ENCODE results near the gene PRKAB1.
A peak's percentile ranks its signal among the peaks of the same experiment; 100 is the strongest.
"Not testable (repeated sequence)": the region's sequence is repeated elsewhere in the genome, so short reads cannot be mapped to it uniquely, and the experiment has no call there.

The PRKAB1 gene

DNA sequence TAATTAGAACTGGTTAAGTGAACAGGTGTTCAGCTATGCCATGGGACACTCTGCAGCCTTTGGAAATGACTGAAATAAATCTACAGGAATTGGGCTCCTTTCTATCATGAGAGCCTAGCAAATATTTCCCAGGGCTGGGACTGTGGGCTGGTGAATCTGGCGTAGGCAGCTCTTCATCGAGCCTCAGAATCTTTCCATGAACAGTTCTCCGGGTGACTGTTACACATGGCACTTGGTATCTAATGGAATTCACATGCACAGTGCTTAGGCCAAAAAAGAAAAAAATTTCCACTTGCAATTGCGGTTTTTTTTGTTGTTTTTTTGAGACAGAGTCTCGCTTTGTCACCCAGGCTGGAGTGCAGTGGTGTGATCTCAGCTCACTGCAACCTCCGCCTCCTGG, 32.1 kb downstream of the PRKAB1 start:
- no peak for DNase-seq (ENCODE audit: low read depth)
- TF ChIP-seq CTCF (conservative IDR thresholded peaks at IDR 0.05; ENCODE audit: control insufficient read depth, insufficient read depth, low read depth, low read length) = no peak
- no peak overlapping the region for H3K4me3 ChIP-seq (ENCODE audit: control insufficient read depth, low read depth, low read length)

GRCh38 chr12:119704065-119704747, 36.3 kb downstream of the PRKAB1 start:
- peak; percentile 55 for DNase-seq (ENCODE audit: low read depth)
- H3K4me3 ChIP-seq (ENCODE audit: control insufficient read depth, low read depth, low read length) = no peak overlapping the region
- no peak for TF ChIP-seq CTCF (conservative IDR thresholded peaks at IDR 0.05; ENCODE audit: control insufficient read depth, insufficient read depth, low read depth, low read length)

GRCh38 chr12:119705182-119705581, 37.2 kb downstream of the PRKAB1 start:
- TF ChIP-seq CTCF (conservative IDR thresholded peaks at IDR 0.05; ENCODE audit: control insufficient read depth, insufficient read depth, low read depth, low read length) = no peak
- no peak for DNase-seq (ENCODE audit: low read depth)
- H3K4me3 ChIP-seq (ENCODE audit: control insufficient read depth, low read depth, low read length) = no peak overlapping the region

DNA sequence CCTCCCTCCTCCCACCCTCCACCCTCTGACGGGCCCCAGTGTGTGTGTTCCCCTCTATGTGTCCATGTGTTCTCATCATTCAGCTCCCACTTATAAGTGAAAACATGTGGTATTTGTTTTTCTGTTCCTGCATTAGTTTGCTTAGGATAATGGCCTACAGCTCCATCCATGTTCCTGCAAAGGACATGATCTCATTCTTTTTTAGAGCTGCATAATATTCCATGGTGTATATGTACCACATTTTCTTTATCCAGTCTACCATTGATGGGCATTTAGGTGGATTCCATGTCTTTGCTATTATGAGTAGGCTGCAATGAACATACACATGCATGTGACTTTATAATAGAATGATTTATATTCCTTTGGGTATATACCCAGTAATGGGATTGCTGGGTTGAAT, 38.5 kb downstream of the PRKAB1 start:
- H3K4me3 ChIP-seq (ENCODE audit: control insufficient read depth, low read depth, low read length); DNase-seq (ENCODE audit: low read depth): not testable (repeated sequence)

DNA sequence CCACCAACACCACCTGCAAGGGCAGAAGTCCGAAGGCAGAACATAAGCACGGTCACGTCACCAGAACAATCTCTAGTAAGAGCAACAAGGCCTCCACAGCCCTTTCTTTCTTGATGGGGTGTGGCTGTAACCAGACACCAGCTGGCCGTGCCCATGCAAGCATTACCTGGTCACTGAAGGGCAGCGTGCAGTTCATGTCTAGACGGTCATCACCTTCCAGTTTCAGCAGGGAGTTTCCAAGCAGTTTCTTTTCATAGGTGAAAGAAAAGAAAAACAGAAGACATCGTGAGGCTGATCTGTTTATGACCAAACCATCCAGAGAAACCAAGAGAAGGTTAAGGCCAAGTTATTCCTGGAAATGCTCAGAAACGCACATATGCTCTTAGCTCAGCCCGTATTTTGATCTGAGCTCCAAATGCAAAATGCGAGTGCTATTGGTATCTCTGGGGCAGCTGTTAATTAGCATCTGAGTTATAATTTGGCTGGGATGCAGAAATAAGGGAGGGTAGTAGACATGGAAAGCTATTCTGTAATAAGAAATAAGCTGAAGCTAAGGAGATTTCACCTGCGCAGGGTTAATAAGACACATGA, 42.5 kb downstream of the PRKAB1 start:
- no peak for TF ChIP-seq CTCF (conservative IDR thresholded peaks at IDR 0.05; ENCODE audit: control insufficient read depth, insufficient read depth, low read depth, low read length)
- no peak overlapping the region for H3K4me3 ChIP-seq (ENCODE audit: control insufficient read depth, low read depth, low read length)
- DNase-seq (ENCODE audit: low read depth) = no peak

DNA sequence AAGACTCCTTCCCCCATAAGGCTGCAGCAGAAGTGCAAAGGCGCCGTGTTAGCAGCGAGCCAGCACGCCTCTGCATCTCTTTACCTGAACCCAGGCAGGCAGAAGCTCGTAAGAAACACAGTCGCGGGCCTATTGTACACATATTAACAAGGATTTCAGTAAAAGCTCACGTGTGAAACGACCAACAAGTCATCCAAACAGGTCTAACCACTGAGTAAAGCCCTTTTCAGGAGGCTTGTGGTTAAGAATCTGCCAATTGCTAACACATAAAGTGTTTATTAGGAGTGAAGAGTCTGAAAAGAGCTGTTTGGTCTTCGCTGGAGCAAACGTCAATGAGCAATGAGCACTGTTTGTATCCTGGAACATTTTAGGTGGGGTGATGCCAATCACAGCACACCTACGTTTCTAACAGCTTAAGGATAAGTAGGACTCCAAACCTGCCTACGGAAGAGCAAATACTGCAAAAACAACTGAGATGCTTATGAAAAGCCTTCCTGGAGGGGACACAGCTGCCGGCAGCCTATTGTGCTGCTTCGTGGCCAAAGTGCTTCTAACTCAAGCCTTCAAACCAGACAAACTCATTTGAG, 43.1 kb downstream of the PRKAB1 start:
- no peak for DNase-seq (ENCODE audit: low read depth)
- no peak overlapping the region for H3K4me3 ChIP-seq (ENCODE audit: control insufficient read depth, low read depth, low read length)
- TF ChIP-seq CTCF (conservative IDR thresholded peaks at IDR 0.05; ENCODE audit: control insufficient read depth, insufficient read depth, low read depth, low read length) = no peak

- DNase-seq (ENCODE audit: low read depth) = no peak
- no peak for TF ChIP-seq CTCF (conservative IDR thresholded peaks at IDR 0.05; ENCODE audit: control insufficient read depth, insufficient read depth, low read depth, low read length)
- no peak overlapping the region for H3K4me3 ChIP-seq (ENCODE audit: control insufficient read depth, low read depth, low read length)
Measured at GRCh38 chr12:119711693-119712092, 43.8 kb downstream of the PRKAB1 start.

Data from fibroblast of mammary gland (primary cell).